Fibroblast of mammary gland (primary cell): Measurements from ENCODE around the gene CDH15.

Experiments used
- DNase-seq: peaks from one replicate; pipeline ENCODE4 v3.0.0-alpha.2; 2010; ENCODE audit warnings: low read depth
- H3K4me3 ChIP-seq: 2 replicates; pipeline ENCODE4 v1.5.1; 2011; ENCODE audit warnings: low read depth, mild to moderate bottlenecking, low read length, moderate library complexity; ENCODE audit not compliant: control insufficient read depth
- CTCF ChIP-seq: conservative IDR thresholded peaks from 2 replicates; pipeline ENCODE4 v1.5.1; 2011; ENCODE audit warnings: low read depth, low read length, inconsistent platforms; ENCODE audit not compliant: control insufficient read depth, insufficient read depth

The CDH15 gene

GRCh38 chr16:89130448-89130847 is 41.1 kb upstream of the CDH15 start:
- DNase-seq: no peak
- no peak overlapping the region for H3K4me3 ChIP-seq
- no peak for TF ChIP-seq CTCF

GRCh38 chr16:89131783-89132182 is 39.8 kb upstream of the CDH15 start:
- no peak for DNase-seq
- no peak overlapping the region for H3K4me3 ChIP-seq
- no peak for TF ChIP-seq CTCF

GRCh38 chr16:89132194-89133005 is 39.1 kb upstream of the CDH15 start:
- DNase-seq: no peak
- TF ChIP-seq CTCF: no peak
- no peak overlapping the region for H3K4me3 ChIP-seq

GRCh38 chr16:89133457-89134127 is 38.0 kb upstream of the CDH15 start:
- H3K4me3 ChIP-seq: no peak overlapping the region
- TF ChIP-seq CTCF: no peak
- DNase-seq: no peak

- no peak for TF ChIP-seq CTCF
- no peak overlapping the region for H3K4me3 ChIP-seq
- no peak for DNase-seq
Measured at GRCh38 chr16:89134269-89134668, 37.3 kb upstream of the CDH15 start.

- DNase-seq: no peak
- no peak for TF ChIP-seq CTCF
- no peak overlapping the region for H3K4me3 ChIP-seq
Measured at GRCh38 chr16:89135166-89135565, 36.4 kb upstream of the CDH15 start.
